GM12872 (cell line): Measurements from ENCODE around the gene TARS3.

Experiments
- TF ChIP-seq, protein P1 (sequence below): IDR thresholded peaks from 3 replicates; pipeline ENCODE4 v1.5.1; 2011; ENCODE audit warnings: low read depth, mild to moderate bottlenecking, low read length, moderate library complexity; ENCODE audit not compliant: insufficient read depth

The TARS3 gene

DNA sequence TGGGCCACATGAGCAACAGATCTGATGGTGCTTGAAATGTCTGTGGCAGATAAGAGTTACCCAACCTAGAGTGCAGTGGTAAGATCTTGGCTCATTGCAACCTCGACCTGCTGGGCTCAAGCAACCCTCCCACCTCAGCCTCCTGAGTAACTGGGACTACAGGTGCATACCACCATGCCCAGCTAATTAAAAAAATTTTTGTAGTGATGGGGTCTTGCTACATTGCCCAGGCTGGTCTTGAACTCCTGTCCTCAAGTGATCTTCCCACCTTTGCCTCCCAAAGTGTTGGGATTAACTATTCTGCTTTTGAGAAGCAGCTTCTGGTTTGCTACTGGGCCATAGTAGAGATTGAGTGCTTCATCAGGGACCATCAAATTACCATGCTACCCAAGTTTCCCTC, 2.9 kb upstream of the TARS3 start:
- TF ChIP-seq, protein P1, sequence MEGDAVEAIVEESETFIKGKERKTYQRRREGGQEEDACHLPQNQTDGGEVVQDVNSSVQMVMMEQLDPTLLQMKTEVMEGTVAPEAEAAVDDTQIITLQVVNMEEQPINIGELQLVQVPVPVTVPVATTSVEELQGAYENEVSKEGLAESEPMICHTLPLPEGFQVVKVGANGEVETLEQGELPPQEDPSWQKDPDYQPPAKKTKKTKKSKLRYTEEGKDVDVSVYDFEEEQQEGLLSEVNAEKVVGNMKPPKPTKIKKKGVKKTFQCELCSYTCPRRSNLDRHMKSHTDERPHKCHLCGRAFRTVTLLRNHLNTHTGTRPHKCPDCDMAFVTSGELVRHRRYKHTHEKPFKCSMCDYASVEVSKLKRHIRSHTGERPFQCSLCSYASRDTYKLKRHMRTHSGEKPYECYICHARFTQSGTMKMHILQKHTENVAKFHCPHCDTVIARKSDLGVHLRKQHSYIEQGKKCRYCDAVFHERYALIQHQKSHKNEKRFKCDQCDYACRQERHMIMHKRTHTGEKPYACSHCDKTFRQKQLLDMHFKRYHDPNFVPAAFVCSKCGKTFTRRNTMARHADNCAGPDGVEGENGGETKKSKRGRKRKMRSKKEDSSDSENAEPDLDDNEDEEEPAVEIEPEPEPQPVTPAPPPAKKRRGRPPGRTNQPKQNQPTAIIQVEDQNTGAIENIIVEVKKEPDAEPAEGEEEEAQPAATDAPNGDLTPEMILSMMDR: no peak

DNA sequence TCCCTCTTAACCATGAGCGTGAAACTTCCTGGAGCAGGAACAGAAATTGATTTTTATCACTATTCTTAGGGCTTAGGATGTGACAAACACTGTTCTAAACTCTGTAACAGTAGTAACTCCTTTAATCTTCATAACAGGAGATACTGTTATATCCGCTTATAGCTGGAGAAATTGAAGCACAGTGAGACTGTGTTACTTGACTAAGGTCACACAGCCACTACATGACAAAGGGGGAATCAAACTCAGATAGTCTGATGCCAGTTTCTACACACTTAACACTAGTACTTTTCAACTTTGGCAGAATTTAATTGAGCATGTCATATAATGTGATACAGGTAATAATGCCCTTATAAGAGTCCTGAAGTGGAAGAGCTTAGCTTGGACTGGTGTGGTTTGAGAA, 800 bp upstream of the TARS3 start:
- TF ChIP-seq, protein P1: no peak

DNA sequence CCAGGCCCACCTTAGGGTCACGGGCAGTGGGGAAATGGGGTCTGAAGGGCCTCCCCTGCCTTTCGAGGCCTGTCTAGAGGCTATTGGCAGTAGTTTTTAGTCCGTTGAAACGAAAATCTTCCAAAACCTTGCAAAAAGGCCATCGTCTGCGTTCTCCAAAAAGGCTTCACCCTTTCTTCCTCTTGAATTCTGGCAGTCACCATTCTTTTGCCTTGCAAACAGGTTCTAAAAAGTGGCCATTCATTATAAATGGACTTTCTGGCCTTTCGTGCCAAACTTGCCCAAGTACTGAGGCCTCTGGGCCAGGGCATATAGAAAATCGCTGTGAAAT, 367 bp upstream of the TARS3 start:
- TF ChIP-seq, protein P1: no peak

DNA sequence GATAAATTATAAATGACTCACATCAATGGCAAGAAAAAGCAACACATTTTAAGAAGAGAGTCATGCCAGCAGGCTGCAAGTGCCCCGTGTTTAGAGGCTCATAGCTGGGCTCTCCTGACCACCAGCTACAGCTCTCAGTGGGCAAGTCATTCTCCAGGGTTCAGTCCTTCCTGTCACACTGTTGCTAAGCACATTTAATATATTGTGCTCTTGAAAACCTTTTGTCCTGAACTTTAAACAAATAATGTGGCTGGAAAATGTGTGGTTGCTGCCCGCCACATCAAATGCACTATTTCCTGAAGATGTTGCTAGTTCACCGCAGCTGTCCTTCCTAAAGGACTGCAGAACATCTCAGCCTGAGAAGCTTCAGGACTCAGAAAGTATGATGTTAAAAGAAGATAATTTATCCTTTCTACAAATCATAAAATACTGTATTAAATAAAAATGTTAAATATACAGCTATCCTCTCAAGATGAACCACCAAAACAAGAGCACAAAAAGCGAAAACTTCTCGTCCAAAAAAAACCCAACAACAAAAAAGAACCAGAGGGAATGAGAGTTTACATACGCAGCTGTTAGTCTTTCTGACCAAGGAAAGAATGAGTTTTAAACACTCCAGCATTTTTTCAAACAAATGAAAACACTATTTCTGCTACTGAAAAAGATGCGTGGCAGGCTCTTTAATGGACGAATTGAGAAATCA, 951 bp downstream of the TARS3 start:
- TF ChIP-seq, protein P1: no peak

DNA sequence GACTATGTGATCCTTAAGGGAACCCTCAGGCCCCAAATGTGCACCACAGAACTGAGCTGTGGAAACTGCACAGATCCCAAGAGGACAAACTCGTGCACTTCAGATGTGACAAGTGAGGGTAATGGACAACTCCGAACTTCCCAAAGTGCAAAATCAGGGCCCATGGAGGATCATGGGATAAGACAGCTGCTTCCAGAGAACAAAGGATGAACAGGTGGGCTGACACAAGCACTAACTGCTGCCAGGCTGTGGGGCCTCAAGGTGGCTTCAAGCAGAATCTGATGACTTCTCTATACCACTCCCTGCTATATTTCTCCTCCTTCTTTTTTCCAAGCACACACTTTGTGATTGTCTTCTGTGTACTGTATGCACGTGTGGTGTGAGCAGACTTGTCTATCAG, 5.4 kb downstream of the TARS3 start:
- TF ChIP-seq, protein P1: no peak

DNA sequence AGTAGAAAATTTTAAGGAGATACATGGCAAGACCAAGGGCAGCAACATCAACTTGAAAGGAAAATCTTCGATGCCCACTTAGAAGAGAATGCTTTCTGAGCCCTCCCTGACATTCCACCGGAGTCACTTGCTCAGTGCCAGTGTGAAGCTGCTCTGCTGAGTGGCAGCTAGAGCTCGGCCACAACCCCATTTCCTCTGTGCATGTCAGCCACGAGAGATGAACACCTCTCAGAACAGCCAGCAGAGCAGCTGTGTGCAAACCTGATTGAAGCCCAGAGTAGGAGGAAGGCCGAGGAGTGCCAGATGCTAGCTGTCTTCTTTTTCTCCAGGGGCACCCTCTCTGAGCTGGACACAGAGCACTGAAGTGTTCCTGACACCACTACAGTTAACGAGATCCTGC, 12.2 kb downstream of the TARS3 start:
- TF ChIP-seq, protein P1: no peak

DNA sequence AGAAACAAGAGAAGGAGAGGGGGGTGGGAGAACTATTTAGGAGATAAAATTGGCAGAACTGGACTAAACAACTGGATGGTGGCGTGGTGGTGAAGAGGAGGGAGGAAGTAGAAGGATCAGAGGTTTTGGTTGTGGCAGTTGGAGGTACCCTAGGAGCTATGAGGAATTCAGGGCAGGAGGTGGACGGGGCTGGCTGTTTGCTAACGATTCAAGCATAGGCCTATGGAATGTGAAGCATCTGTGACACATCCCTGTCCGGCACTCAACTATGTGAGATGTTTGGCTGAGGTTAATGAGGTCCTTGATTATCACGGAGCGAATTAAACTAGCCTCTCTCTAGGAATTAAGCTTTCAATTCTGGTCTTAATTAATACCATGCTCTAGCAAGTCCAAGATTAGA, 13.5 kb downstream of the TARS3 start:
- TF ChIP-seq, protein P1: no peak
